ENCODE measurements around the gene PLEKHD1.

DNA sequence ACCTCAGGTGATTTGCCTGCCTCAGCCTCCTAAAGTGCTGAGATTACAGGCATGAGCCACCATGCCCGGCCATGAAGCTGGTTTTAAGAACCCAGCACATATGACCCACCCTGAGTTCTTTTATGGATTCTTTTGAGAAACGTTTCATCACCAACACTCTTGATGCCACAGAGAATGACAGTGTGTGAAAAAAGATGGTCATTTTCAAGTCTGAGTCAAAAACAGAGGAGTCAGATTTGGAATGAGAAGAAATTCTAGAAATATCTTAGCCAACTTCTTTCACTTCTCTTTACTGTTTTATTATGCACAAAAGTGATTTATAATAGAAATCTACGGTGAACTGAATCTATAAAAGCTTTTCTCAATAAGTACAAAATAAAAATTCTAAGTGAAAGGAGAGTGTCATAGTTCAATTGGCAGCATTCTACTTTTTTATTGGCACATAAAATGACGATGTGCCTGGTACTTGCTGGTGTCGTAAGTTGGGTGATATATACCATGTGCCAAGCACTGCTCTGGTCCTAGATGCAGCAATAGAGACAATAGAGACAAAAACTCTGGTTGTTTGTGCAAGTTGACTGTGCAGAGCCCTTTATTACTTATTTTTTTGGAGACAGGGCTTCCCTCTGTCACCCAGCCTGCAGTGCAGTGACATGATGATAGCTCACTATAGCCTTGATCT is 56.3 kb downstream of the PLEKHD1 start:
- TF ChIP-seq NRF1 (IDR thresholded peaks at IDR 0.05; ENCODE audit: low read depth, low read length) (no peak), CTCF (IDR thresholded peaks at IDR 0.05; ENCODE audit: control extremely low read depth in 1 of 3, insufficient read depth in 1 of 3, low read depth in 1 of 3, low read length in 3 of 3) (no peak), TAF1 (IDR thresholded peaks at IDR 0.05; ENCODE audit: low read depth, low read length) (no peak), POLR2A (IDR thresholded peaks at IDR 0.05; ENCODE audit: control extremely low read depth in 1 of 2, low read depth in 2 of 2, low read length in 2 of 2) (no peak)
